ENCODE data around the gene KRT5.

GRCh38 chr12:52539821-52540173, 19.6 kb upstream of the KRT5 start:
- TF ChIP-seq POLR2A (IDR thresholded peaks at IDR 0.05) (no peak), CTCF (IDR thresholded peaks at IDR 0.05) (no peak)

All from body of pancreas (tissue), 4 donors.